ENCODE data around the gene ALDH2.
A peak's percentile ranks its signal among the peaks of the same experiment; 100 is the strongest.
"Not testable (repeated sequence)": the region's sequence is repeated elsewhere in the genome, so short reads cannot be mapped to it uniquely, and the experiment has no call there.

The ALDH2 gene

DNA sequence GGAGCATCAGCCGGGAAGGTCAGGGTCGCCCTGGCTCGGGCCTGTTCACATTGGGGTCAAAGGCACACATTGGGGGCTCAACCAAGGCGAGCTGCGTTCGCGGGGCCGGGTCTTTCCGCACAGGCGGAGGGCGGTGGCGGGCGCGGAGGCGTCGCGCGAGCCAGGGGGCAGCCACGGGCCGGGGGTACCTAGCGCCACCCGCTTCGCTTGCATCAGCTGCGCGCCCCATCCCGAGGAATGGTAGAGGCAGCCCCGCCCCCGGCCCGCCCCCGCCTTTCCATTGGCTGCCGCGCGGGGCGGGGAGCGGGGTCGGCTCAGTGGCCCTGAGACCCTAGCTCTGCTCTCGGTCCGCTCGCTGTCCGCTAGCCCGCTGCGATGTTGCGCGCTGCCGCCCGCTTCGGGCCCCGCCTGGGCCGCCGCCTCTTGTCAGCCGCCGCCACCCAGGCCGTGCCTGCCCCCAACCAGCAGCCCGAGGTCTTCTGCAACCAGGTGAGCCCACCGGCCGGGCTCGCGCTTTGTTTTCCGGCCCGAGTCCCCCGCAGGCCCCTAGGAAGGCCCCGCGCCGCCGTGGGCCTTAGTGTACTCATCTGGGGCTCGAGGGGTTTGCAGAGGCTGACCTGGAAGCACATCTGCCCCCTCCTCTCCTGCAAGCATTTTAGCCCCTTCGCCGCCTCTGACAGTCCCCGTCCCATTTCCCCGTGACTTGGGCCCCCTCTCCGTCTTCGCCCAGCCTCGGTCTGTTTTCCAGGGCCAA, at the start of gene ALDH2:
Gene ALDH2 (plus strand): TSS at position 326 of the 754 bp plus-strand sequence. CDS start 50 bp downstream, at position 376.
- no peaks in the 10 kb centered on the region for H3K27me3 Mint-ChIP-seq
- H3K27ac Mint-ChIP-seq: peak within 1 kb of the TSS; percentile 88
- no peaks in the 10 kb centered on the region for H3K36me3 Mint-ChIP-seq
- H3K4me1 Mint-ChIP-seq: peaks cover 65% of the 10 kb centered on the region
- H3K9me3 Mint-ChIP-seq: no peaks in the 10 kb centered on the region
- peak; percentile 74 for ATAC-seq
- H3K4me3 Mint-ChIP-seq: peak within 1 kb of the TSS; percentile 86

DNA sequence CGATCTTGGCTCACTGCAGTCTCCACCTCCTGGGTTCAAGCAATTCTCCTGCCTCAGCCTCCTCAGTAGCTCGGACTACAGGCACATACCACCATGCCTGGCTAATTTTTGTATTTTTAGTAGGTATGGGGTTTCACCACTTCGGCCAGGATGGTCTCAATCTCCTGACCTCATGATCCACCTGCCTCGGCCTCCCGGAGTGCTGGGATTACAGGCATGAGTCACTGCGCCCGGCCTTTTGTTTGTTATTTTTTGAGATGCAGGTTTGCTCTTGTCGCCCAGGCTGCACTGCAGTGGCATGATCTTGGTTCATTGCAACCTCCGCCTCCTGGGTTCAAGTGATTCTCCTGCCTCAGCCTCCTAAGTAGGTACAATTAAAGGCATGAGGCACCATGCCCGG, 47.4 kb upstream of the ALDH2 start:
- not testable (repeated sequence) for H3K27me3 Mint-ChIP-seq, H3K9me3 Mint-ChIP-seq, H3K4me1 Mint-ChIP-seq, ATAC-seq, H3K27ac Mint-ChIP-seq, H3K4me3 Mint-ChIP-seq
- peaks cover 37% of the 10 kb centered on the region for H3K36me3 Mint-ChIP-seq

DNA sequence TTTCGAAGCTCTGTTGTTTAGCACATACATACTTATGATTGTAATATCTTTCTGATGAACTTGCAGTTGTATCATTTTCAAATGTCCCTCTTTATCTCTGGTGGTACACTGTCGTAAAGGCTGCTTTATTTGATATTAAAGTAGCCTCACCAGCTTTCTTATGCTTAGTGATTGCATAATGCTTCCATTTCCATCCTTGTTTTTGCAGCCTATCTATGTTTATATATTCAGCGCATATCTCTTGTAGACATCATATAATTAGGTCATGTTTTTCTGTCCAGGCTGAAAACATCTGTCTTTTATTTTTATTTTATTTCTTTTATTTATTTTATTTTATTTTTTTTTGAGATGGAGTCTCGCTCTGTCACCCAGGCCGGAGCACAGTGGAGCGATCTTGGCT, 46.3 kb upstream of the ALDH2 start:
- H3K27ac Mint-ChIP-seq: no peak overlapping the region
- no peaks in the 10 kb centered on the region for H3K27me3 Mint-ChIP-seq
- H3K36me3 Mint-ChIP-seq: peaks cover 40% of the 10 kb centered on the region
- H3K9me3 Mint-ChIP-seq: no peaks in the 10 kb centered on the region
- no peak for ATAC-seq
- H3K4me1 Mint-ChIP-seq: no peaks in the 10 kb centered on the region
- no peak overlapping the region for H3K4me3 Mint-ChIP-seq

DNA sequence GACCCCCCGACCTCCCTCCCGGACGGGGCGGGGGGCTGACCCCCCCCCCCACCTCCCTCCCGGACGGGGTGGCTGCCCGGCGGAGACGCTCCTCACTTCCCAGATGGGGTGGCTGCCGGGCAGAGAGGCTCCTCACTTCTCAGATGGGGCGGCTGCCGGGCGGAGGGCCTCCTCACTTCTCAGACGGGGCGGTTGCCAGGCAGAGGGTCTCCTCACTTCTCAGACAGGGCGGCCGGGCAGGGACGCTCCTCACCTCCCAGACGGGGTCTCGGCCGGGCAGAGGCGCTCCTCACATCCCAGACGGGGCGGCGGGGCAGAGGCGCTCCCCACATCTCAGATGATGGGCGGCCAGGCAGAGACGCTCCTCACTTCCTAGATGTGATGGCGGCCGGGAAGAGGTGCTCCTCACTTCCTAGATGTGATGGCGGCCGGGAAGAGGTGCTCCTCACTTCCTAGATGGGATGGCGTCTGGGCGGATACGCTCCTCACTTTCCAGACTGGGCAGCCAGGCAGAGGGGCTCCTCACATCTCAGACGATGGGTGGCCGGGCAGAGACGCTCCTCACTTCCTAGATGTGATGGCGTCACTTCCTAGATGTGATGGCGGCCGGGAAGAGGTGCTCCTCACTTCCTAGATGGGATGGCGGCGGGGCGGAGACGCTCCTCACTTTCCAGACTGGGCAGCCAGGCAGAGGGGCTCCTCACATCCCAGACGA, 42.9 kb upstream of the ALDH2 start:
- H3K9me3 Mint-ChIP-seq, ATAC-seq, H3K4me1 Mint-ChIP-seq, H3K27me3 Mint-ChIP-seq, H3K4me3 Mint-ChIP-seq, H3K27ac Mint-ChIP-seq: not testable (repeated sequence)
- H3K36me3 Mint-ChIP-seq: peaks cover 39% of the 10 kb centered on the region

DNA sequence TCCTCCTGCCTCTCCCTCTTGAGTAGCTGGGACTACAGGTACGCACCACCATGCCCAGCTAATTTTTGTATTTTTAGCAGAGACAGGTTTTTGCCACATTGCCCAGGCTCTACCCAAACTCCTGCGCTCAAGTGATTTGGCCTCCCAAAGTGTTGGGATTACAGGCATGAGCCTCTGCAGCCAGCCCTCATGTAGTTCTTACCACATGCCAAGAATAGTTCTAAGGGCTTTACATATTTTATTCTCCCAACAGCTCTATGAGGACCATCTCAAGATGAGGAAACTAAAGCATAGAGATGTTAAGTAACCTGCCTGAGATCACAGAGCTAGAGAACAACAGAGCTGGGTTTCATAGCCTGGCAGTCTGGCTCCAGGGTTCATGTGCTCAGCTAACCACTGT, 37.9 kb upstream of the ALDH2 start:
- peaks cover 17% of the 10 kb centered on the region for H3K4me1 Mint-ChIP-seq
- no peaks in the 10 kb centered on the region for H3K27me3 Mint-ChIP-seq
- no peak overlapping the region for H3K27ac Mint-ChIP-seq
- ATAC-seq: no peak
- no peak overlapping the region for H3K4me3 Mint-ChIP-seq
- no peaks in the 10 kb centered on the region for H3K9me3 Mint-ChIP-seq
- H3K36me3 Mint-ChIP-seq: peaks cover 56% of the 10 kb centered on the region

DNA sequence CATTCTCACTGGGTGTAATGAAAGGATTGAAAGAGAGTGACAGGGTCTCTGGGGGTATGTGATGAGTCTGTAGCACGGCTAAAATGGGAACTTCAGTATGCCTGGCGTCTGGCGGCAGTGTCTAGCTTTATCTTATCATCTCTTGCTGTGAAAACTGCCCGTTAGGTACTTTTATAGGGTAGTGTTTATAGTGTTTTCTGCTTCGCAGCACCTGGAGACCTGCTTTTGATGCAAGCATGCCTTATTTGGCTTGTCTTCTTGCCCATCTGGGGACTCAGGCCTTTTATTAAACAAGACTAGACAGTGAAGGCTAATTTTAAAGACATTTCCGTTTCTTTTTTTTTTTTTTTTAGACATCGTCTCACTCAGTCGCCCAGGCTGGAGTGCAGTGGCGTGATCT, 36.3 kb upstream of the ALDH2 start:
- peaks cover 17% of the 10 kb centered on the region for H3K4me1 Mint-ChIP-seq
- H3K27me3 Mint-ChIP-seq: no peaks in the 10 kb centered on the region
- peak; percentile 43 for ATAC-seq
- peak overlapping the region; percentile 69 for H3K27ac Mint-ChIP-seq
- no peaks in the 10 kb centered on the region for H3K9me3 Mint-ChIP-seq
- peaks cover 51% of the 10 kb centered on the region for H3K36me3 Mint-ChIP-seq
- no peak overlapping the region for H3K4me3 Mint-ChIP-seq

DNA sequence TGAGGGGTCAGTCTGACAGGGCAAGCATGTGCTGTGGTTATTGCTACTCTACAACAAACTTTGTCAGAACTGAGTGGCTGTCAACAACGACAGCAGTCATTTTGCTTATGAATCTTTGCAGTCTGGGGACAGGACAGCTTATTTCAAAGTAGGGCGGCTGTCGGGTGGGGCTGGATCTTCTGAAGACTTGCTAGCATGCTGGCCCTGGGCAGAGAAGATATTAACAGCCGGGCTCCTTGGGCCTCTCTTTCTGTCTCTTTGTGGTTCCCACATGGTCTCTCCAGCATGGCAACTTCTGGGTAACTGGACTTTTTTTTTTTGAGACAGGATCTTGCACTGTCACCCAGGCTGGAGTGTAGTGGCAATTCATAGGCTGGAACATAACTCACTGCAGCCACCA, 33.9 kb upstream of the ALDH2 start:
- no peak overlapping the region for H3K4me3 Mint-ChIP-seq
- peaks cover 54% of the 10 kb centered on the region for H3K36me3 Mint-ChIP-seq
- H3K4me1 Mint-ChIP-seq: peaks cover 17% of the 10 kb centered on the region
- no peaks in the 10 kb centered on the region for H3K27me3 Mint-ChIP-seq
- no peak overlapping the region for H3K27ac Mint-ChIP-seq
- no peaks in the 10 kb centered on the region for H3K9me3 Mint-ChIP-seq
- ATAC-seq: no peak

DNA sequence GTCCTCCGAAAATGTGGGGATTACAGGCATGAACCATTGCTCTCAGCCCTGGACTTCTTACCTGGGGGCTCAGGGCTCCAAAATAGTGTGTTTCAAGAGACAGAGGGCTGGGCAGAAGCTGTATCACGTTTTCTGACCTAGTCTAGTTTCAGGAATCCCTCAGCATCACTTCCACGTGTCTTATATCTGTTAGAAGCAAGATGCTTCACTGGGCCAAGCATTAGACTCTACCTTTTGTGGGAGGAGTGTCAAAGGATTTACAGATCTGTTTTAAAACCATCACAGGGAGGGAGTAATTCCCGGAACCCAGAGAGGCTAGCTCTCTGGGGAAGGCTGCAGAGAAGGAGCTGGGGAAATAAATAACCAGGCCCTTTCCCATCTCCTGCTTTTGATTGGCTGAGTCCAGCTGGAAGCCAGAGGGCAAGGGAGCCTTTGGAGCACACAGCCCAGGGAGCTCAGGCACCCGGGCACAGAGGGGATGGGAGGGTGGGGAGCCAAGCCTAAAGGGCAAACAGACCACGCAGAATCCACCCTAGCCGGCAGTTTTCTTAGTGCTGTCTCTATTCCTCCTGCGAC, 33.3 kb upstream of the ALDH2 start:
- no peak overlapping the region for H3K27ac Mint-ChIP-seq
- H3K27me3 Mint-ChIP-seq: no peaks in the 10 kb centered on the region
- peaks cover 52% of the 10 kb centered on the region for H3K36me3 Mint-ChIP-seq
- ATAC-seq: no peak
- no peak overlapping the region for H3K4me3 Mint-ChIP-seq
- H3K4me1 Mint-ChIP-seq: peaks cover 17% of the 10 kb centered on the region
- no peaks in the 10 kb centered on the region for H3K9me3 Mint-ChIP-seq

DNA sequence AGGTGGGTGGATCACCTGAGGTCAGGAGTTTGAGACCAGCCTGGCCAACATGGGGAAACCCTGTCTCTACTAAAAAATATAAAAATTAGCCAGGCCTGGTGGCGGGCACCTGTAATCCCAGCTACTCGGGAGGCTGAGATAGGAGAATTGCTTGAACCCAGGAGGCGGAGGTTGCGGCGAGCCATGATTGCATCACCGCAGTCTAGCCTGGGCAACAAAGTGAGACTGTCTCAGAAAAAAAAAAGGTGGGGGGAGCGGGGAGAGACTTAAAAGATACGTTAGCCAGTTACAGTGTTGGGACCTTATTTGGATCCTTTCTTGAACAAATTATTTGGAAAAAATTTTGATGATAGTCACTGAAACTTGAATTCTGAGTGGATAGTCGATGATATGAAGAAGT, 27.2 kb upstream of the ALDH2 start:
- H3K27ac Mint-ChIP-seq, H3K9me3 Mint-ChIP-seq, H3K27me3 Mint-ChIP-seq, ATAC-seq, H3K4me3 Mint-ChIP-seq, H3K4me1 Mint-ChIP-seq: not testable (repeated sequence)
- peaks cover 20% of the 10 kb centered on the region for H3K36me3 Mint-ChIP-seq

DNA sequence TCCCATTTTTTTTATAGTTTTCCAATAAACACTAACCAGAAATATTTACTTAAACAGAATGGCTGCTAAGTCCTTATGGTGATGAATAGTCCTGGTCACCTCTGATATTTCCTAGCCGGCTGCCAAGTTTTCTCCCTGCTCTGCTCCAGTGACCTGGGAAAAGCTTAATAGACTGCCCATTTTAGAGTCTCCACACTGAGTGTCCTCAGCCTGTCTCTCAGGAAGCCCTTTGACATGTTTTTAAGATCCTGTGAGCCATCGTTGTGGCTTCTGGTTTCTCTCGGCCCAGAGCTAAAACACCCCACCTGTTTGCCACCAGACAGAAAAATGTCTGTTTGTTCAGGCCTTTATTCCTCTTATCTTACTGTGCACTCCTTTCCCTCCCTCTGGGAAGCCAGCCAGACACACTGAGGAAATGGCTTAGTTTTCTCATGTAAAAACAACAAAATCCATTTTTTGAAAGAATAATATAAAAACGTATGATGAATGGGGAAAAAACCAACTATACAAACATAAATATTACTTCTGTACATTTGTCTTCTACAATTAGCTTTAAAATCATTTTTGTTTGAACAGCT, 25.4 kb upstream of the ALDH2 start:
- ATAC-seq: no peak
- Mint-ChIP-seq H3K27ac (no peak overlapping the region), H3K36me3 (peaks cover 33% of the 10 kb centered on the region), H3K9me3 (no peaks in the 10 kb centered on the region), H3K27me3 (no peaks in the 10 kb centered on the region), H3K4me1 (no peaks in the 10 kb centered on the region), H3K4me3 (no peak overlapping the region)

DNA sequence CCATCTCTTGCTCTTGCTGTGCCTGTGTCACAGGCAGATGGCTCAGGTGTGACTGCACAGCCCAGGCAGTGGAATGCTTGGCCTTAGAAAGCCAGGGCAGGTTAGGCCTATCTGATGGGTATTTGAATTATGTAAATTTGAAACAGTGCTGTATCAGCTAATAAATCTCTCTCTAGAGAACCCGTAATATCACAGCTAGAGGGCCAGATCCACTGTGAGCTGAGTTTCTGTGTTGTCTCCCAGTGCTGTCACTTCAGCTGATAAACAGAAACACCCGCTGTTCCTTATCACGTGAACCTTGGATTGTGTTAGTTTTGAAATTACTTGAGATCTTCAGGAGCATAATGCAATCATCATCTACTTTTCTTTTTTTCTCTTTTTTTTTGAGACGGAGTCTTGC, 21.5 kb upstream of the ALDH2 start:
- Mint-ChIP-seq H3K9me3 (no peaks in the 10 kb centered on the region), H3K4me1 (no peaks in the 10 kb centered on the region), H3K4me3 (no peak overlapping the region), H3K36me3 (peaks cover 38% of the 10 kb centered on the region), H3K27ac (no peak overlapping the region), H3K27me3 (no peaks in the 10 kb centered on the region)
- ATAC-seq: no peak

DNA sequence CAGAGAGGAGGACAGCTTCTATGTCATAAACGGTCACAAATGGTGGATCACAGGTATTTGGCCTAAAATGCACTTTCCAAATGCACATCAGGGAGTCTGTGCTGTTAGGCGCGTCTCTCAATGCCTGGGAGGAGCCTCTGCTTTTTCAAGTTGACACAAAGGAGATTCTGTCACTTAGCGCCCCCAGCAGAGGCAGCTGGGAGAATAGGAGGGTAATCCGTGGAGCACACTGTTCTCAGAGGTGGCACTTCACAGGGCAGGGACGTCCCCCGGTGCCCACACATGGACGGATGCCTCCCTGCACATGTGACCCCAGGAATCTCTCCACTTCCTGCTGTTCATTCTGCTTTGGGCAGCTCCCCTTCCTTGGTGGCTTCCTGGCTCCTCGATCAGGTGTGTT, 19.4 kb upstream of the ALDH2 start:
- ATAC-seq: no peak
- no peaks in the 10 kb centered on the region for H3K9me3 Mint-ChIP-seq
- H3K4me3 Mint-ChIP-seq: no peak overlapping the region
- no peaks in the 10 kb centered on the region for H3K4me1 Mint-ChIP-seq
- H3K27ac Mint-ChIP-seq: no peak overlapping the region
- H3K27me3 Mint-ChIP-seq: no peaks in the 10 kb centered on the region
- H3K36me3 Mint-ChIP-seq: peaks cover 38% of the 10 kb centered on the region

DNA sequence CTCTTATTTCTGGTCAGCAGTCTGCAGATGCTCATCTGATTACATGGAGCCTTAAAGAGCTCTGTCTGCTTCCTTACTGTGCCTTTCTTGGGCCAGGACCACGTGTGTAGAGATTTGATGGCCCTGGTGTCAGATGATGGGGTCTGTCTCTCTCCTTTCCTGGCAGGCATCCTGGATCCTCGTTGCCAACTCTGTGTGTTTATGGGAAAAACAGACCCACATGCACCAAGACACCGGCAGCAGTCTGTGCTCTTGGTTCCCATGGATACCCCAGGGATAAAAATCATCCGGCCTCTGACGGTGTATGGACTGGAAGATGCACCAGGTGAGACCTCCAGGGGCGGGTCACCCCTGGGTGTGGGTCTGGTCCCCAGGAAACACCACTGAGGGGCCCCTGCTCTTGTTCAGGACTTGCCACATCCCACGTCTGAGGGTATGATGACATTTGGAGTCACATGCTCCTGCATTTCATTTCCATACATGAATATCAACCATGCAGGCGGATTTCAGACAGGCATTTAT, 18.5 kb upstream of the ALDH2 start:
- no peaks in the 10 kb centered on the region for H3K4me1 Mint-ChIP-seq
- ATAC-seq: no peak
- H3K4me3 Mint-ChIP-seq: no peak overlapping the region
- H3K36me3 Mint-ChIP-seq: peaks cover 38% of the 10 kb centered on the region
- peak overlapping the region; percentile 40 for H3K27ac Mint-ChIP-seq
- no peaks in the 10 kb centered on the region for H3K27me3 Mint-ChIP-seq
- H3K9me3 Mint-ChIP-seq: no peaks in the 10 kb centered on the region

DNA sequence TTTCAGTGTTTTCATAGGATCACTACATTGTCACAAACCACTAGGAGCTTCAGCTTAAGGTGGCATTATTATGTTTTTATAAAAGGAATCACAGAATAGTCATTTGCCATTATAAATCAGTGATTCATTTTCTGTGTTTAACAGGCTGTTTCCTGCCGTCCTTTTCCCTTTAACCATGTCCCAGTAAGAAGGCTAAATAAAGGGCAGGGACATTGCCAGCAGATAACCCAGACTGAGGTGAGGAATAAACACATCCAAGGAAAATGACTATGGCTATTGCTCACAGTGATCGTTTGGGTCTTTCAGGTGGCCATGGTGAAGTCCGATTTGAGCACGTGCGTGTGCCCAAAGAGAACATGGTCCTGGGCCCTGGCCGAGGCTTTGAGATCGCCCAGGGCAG, 17.9 kb upstream of the ALDH2 start:
- Mint-ChIP-seq H3K27ac (no peak overlapping the region), H3K27me3 (no peaks in the 10 kb centered on the region), H3K4me3 (no peak overlapping the region), H3K36me3 (peaks cover 36% of the 10 kb centered on the region), H3K4me1 (no peaks in the 10 kb centered on the region), H3K9me3 (no peaks in the 10 kb centered on the region)
- no peak for ATAC-seq

DNA sequence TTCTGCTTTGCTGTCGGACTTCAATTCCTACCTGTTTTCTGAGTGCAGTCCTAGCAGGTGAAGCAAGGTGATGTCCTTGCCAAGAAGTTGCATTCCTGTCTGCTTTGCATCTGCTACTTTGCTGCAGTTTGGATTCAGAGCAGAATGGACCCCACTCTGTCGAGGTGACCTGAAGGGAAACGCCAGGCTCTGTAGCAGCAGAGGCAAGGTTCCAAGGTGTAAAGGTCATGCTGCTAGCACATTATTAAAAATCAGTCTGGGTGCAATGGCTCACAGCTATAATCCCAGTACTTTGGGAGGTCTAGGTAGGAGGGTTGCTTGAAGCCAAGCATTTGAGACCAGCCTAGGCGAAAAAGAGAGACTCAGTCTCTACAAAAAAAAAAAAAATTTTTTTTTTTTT, 17.3 kb upstream of the ALDH2 start:
- no peaks in the 10 kb centered on the region for H3K27me3 Mint-ChIP-seq
- no peak overlapping the region for H3K27ac Mint-ChIP-seq
- ATAC-seq: no peak

More for the DNA sequence above, 17.3 kb upstream of the ALDH2 start:
- Mint-ChIP-seq H3K4me1 (no peaks in the 10 kb centered on the region), H3K9me3 (no peaks in the 10 kb centered on the region), H3K36me3 (peaks cover 31% of the 10 kb centered on the region), H3K4me3 (no peak overlapping the region)

Measured in stimulated activated memory B cell treated with anti-CD40 and anti-IgM and Interleukin-4, amounts not matched to agents 10 μg/mL and 1 μg/mL and 100 μg/mL, for 72 hours (primary cell).